SK-N-SH (cell line): Measurements from ENCODE around the gene HAAO. TPM values are rescaled to one million over a fixed set of nuclear protein-coding genes. Genes with fewer than 3 reads are reported as not detected.

Source experiments
- CTCF ChIA-PET: fragments of 300-600, 350-600 bp; formaldehyde crosslinking; extraction: SDS; loops from one replicate; lab custom pipeline; 2021; lab: Yijun Ruan, JAX
- POLR2A ChIA-PET: fragments of 350-600 bp; sonication (Branson Sonifier 250); formaldehyde crosslinking; extraction: SDS; loops from one replicate; lab custom pipeline; 2020; ENCODE audit warnings: antibody characterized with exemption, inconsistent platforms; lab: Yijun Ruan, JAX
- DNase-seq: peaks from one replicate; pipeline ENCODE4 v3.0.0; 2012
- H2AFZ ChIP-seq: fragments of 200-600 bp; sonication (generic); 2 replicates; pipeline ENCODE4 v1.8.1; 2016; ENCODE audit warnings: antibody characterized with exemption, mild to moderate bottlenecking, low read depth
- H3F3A ChIP-seq: fragments of 200-600 bp; sonication (generic); replicated peaks from 2 replicates; pipeline ENCODE3; 2016; ENCODE audit warnings: antibody characterized with exemption, mild to moderate bottlenecking; ENCODE audit not compliant: insufficient read depth
- H3K27ac ChIP-seq, 2 experiments: fragments of 200-500 bp in 1 of 2; fragments of 200-600 bp in 1 of 2; sonication (Bioruptor generic) in 1 of 2; sonication (generic), shearing (Covaris generic) in 1 of 2; 2 replicates each; pipeline versions ENCODE4 v1.5.1 to v1.6.1; 2014 to 2016; ENCODE audit warnings: low read depth in 2 of 2, inconsistent platforms in 1 of 2, low read length in 1 of 2, mild to moderate bottlenecking in 1 of 2, mixed read lengths in 1 of 2
- H3K27me3 ChIP-seq: fragments of 200-600 bp; sonication (generic), shearing (Covaris generic); 2 replicates; pipeline ENCODE4 v1.6.1; 2016; ENCODE audit warnings: mixed run types; ENCODE audit not compliant: insufficient read depth
- H3K36me3 ChIP-seq, 2 experiments: fragments of 200-500 bp in 1 of 2; fragments of 200-600 bp in 1 of 2; sonication (Bioruptor generic) in 1 of 2; sonication (generic) in 1 of 2; replicated peaks in 1 of 2; 2 replicates each; pipeline versions ENCODE3 to v1.5.1; 2014 to 2016; ENCODE audit warnings: low read length in 1 of 2, mild to moderate bottlenecking in 1 of 2; ENCODE audit not compliant: insufficient read depth in 2 of 2, control insufficient read depth in 1 of 2
- H3K4me1 ChIP-seq, 2 experiments: fragments of 200-500 bp in 1 of 2; fragments of 200-600 bp in 1 of 2; sonication (Bioruptor generic) in 1 of 2; sonication (generic), shearing (Covaris generic) in 1 of 2; 2 replicates each; pipeline versions ENCODE4 v1.5.1 to v1.6.1; 2014 to 2016; ENCODE audit warnings: low read depth in 1 of 2, low read length in 1 of 2, mixed run types in 1 of 2; ENCODE audit not compliant: insufficient read depth in 2 of 2, control insufficient read depth in 1 of 2
- H3K4me2 ChIP-seq: fragments of 200-600 bp; sonication (generic), shearing (Covaris generic); 2 replicates; pipeline ENCODE4 v1.6.1; 2017; ENCODE audit warnings: mixed run types
- H3K4me3 ChIP-seq, 2 experiments: fragments of 200-500 bp in 1 of 2; fragments of 200-600 bp in 1 of 2; sonication (Bioruptor generic) in 1 of 2; sonication (generic), shearing (Covaris generic) in 1 of 2; 2 replicates each; pipeline versions ENCODE4 v1.5.1 to v1.8.1; 2014 to 2016; ENCODE audit warnings: low read depth in 2 of 2, inconsistent platforms in 1 of 2, low read length in 1 of 2, mild to moderate bottlenecking in 1 of 2, mixed read lengths in 1 of 2, moderate library complexity in 1 of 2
- H3K79me2 ChIP-seq: fragments of 200-600 bp; sonication (generic); 2 replicates; pipeline ENCODE4 v1.8.1; 2017; ENCODE audit warnings: mild to moderate bottlenecking; ENCODE audit not compliant: insufficient read depth
- H3K9ac ChIP-seq: fragments of 200-600 bp; sonication (generic); 2 replicates; pipeline ENCODE4 v1.6.1; 2017; ENCODE audit warnings: mixed run types
- H3K9me2 ChIP-seq: fragments of 200-600 bp; sonication (generic); 2 replicates; pipeline ENCODE4 v1.6.1; 2017; ENCODE audit warnings: mixed run types
- H3K9me3 ChIP-seq: fragments of 200-600 bp; sonication (generic); 2 replicates; pipeline ENCODE4 v1.6.1; 2017; ENCODE audit warnings: mixed run types, mild to moderate bottlenecking, moderate library complexity
- H4K20me1 ChIP-seq: fragments of 200-600 bp; sonication (generic); 2 replicates; pipeline ENCODE4 v1.6.1; 2017; ENCODE audit warnings: mild to moderate bottlenecking, mixed run types; ENCODE audit not compliant: insufficient read depth
- EP300 ChIP-seq, 2 experiments: IDR thresholded peaks; 2 replicates each; pipeline versions ENCODE4 v1.4.0 to v1.6.1; 2012; ENCODE audit warnings: borderline replicate concordance in 1 of 2, low read depth in 1 of 2, low read length in 1 of 2
- EZH2phosphoT487 ChIP-seq: fragments of 200-600 bp; sonication (generic); IDR thresholded peaks from 2 replicates; pipeline ENCODE4 v1.6.1; 2017; ENCODE audit warnings: low read depth, mixed run types, mild to moderate bottlenecking, antibody characterized with exemption, moderate library complexity, borderline replicate concordance
- GATA2 ChIP-seq: sonication (generic); formaldehyde crosslinking; IDR thresholded peaks from 2 replicates; pipeline ENCODE4 v1.5.0; 2020; ENCODE audit warnings: mild to moderate bottlenecking, missing genetic modification reagents
- NRF1 ChIP-seq: IDR thresholded peaks from 2 replicates; pipeline ENCODE4 v1.6.1; 2012; ENCODE audit warnings: low read depth, mild to moderate bottlenecking, low read length
- POLR2AphosphoS5 ChIP-seq: IDR thresholded peaks from 2 replicates; pipeline ENCODE4 v1.6.1; 2012; ENCODE audit warnings: low read depth, low read length
- RAD21 ChIP-seq: IDR thresholded peaks from 2 replicates; pipeline ENCODE4 v1.6.1; 2012; ENCODE audit warnings: mild to moderate bottlenecking, low read length
- RCOR1 ChIP-seq: fragments of 150-350 bp; IDR thresholded peaks from 2 replicates; pipeline ENCODE4 v1.6.1; 2017; ENCODE audit warnings: antibody characterized with exemption, low read length
- RFX5 ChIP-seq: IDR thresholded peaks from 2 replicates; pipeline ENCODE4 v1.6.1; 2012; ENCODE audit warnings: mild to moderate bottlenecking, improper control_type of control experiment, low read length
- RXRA ChIP-seq: IDR thresholded peaks from 2 replicates; pipeline ENCODE4 v1.4.0; 2012; ENCODE audit warnings: low read depth, mild to moderate bottlenecking, borderline replicate concordance
- TEAD4 ChIP-seq: IDR thresholded peaks from 2 replicates; pipeline ENCODE4 v1.4.0; 2012; ENCODE audit warnings: mild to moderate bottlenecking, borderline replicate concordance; ENCODE audit not compliant: insufficient read depth
- WGBS: methylation state at CpG from one replicate; pipeline ENCODE4 v1.1.6; 2017; ENCODE audit warnings: low lambda C conversion rate; 5-methylcytosine and 5-hydroxymethylcytosine counted together
- polyA plus RNA-seq, 3 experiments: library from polyadenylated mRNA; depleted of rRNA; stranded (reverse); fragments of >200 nt; gene quantifications; 2 replicates each; pipeline ENCODE4 v1.2.3, GENCODE V29; 2012
- TF ChIP-seq, protein P1 (sequence below): IDR thresholded peaks from 2 replicates; pipeline ENCODE4 v1.4.0; 2012; ENCODE audit warnings: low read depth, borderline replicate concordance

Gene HAAO
- polyA plus RNA-seq, 1 of the 3 experiments (the other 2 are of a cell fraction), result not detected

DNA sequence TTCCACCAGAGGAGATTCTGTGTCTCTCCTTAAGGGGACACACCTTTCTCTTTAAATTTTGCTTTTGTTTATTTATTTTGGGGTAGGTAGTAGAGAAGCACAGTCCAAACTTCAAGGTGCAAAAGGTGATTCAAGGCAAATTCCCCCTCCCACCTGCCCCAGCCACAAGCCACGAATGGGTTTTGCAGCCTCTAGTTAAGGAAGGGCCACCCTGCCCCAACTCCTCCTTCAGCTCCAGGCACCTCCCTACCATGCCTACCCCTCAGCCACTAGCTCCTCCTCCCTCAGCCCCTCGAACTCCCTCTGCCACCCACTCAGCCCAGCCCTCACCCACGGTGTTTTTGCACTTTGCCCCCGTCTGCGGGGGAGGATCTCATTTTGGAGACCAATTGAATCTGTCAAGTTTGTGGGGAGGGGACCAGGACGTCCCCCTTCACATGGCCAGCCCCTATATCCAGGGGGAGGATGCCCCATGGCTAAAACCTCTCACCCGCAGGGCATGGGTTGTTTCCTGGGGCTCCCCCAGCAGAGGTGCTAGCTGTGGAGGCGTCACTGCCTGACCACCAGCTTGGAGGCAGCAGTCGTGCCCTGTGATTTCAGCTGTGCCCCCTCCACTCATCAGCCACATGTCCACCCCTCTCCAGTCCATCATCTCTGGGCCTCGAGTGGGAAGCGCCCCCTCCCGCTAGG lies 4.5 kb downstream of the HAAO start:
- Histone ChIP-seq H3K4me2 (no peak overlapping the region), H3K9ac (no peak overlapping the region), H3K36me3 (no peaks in the 10 kb centered on the region), H3K4me1 (peaks cover 0 to 31% of the 10 kb centered on the region in 2 experiments; a peak in 1 of 4 replicates), H3K27me3 (no peaks in the 10 kb centered on the region), H4K20me1 (no peaks in the 10 kb centered on the region), H3K27ac (no peak overlapping the region), H3K4me3 (no peak overlapping the region), H3K9me2 (no peaks in the 10 kb centered on the region), H3K79me2 (no peaks in the 10 kb centered on the region), H2AFZ (no peak overlapping the region), H3F3A (no peaks in the 10 kb centered on the region), H3K9me3 (no peaks in the 10 kb centered on the region)
- POLR2A ChIA-PET, result interaction anchor here (1.9 kb wide), 1 partner anchor 22 kb away, joined by 15 read pairs; no protein-coding TSS in a partner anchor
- no peak for DNase-seq
- 66% methylated on average over 12 of the region's 12 CpGs for WGBS
- CTCF ChIA-PET, result interaction anchor here (1.0 to 1.9 kb wide), 6 partner anchors 10 to 125 kb away, joined by 3 to 7 read pairs (median 4); no protein-coding TSS in a partner anchor
- no peak for TF ChIP-seq EP300 (IDR thresholded peaks at IDR 0.05; ENCODE audit: borderline replicate concordance in 1 of 2, low read depth in 1 of 2, low read length in 1 of 2)
- TF ChIP-seq EZH2phosphoT487, result no peak
- no peak for TF ChIP-seq GATA2 (CRISPR knock-in tag)
- TF ChIP-seq NRF1, result no peak
- no peak for TF ChIP-seq RAD21
- TF ChIP-seq RFX5, result no peak
- TF ChIP-seq, protein P1, sequence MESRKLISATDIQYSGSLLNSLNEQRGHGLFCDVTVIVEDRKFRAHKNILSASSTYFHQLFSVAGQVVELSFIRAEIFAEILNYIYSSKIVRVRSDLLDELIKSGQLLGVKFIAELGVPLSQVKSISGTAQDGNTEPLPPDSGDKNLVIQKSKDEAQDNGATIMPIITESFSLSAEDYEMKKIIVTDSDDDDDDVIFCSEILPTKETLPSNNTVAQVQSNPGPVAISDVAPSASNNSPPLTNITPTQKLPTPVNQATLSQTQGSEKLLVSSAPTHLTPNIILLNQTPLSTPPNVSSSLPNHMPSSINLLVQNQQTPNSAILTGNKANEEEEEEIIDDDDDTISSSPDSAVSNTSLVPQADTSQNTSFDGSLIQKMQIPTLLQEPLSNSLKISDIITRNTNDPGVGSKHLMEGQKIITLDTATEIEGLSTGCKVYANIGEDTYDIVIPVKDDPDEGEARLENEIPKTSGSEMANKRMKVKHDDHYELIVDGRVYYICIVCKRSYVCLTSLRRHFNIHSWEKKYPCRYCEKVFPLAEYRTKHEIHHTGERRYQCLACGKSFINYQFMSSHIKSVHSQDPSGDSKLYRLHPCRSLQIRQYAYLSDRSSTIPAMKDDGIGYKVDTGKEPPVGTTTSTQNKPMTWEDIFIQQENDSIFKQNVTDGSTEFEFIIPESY, result no peak
- no peak for TF ChIP-seq TEAD4

DNA sequence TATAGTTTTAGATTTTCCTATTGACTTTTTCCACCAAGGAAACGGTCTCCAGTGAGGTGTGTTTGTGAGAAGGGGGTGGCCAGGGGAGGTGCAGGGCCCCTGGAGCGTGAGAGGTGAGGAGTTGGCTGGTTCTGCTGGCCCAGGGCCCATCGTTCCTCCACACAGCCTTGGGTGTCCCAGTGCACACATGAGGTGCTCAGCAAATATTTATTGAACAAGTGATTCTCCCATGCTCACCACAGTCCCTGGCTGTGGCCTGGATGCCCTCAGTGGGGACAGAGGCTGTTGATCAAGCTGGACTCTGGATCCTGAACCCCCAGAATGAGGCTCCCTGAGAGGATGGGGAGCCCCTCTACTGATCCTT lies 5.0 kb downstream of the HAAO start:
- Histone ChIP-seq H3K36me3 (no peaks in the 10 kb centered on the region), H3K9me3 (no peaks in the 10 kb centered on the region), H3K9me2 (no peaks in the 10 kb centered on the region), H3K4me3 (no peak overlapping the region), H3K27ac (no peak overlapping the region), H3K79me2 (no peaks in the 10 kb centered on the region), H2AFZ (no peak overlapping the region), H3K9ac (no peak overlapping the region), H3K4me1 (peaks cover 0 to 31% of the 10 kb centered on the region in 2 experiments; a peak in 1 of 4 replicates), H3K27me3 (no peaks in the 10 kb centered on the region), H3F3A (no peaks in the 10 kb centered on the region), H4K20me1 (no peaks in the 10 kb centered on the region), H3K4me2 (no peak overlapping the region)
- 60% methylated on average over 3 of the region's 3 CpGs for WGBS
- ChIA-PET CTCF (interaction anchor here (1.0 to 1.9 kb wide), 4 partner anchors 11 to 124 kb away, joined by 3 to 7 read pairs (median 5); no protein-coding TSS in a partner anchor), POLR2A (interaction anchor here (1.9 kb wide), 1 partner anchor 22 kb away, joined by 15 read pairs; no protein-coding TSS in a partner anchor)
- DNase-seq, result no peak
- TF ChIP-seq RXRA (no peak), RCOR1 (no peak), POLR2AphosphoS5 (no peak)
